CD4-positive, alpha-beta T cell treated with Interleukin-4 for 4 hours (primary cell): ENCODE data around the gene KIF15.

Experiments
- DNase-seq: peaks from one replicate; pipeline ENCODE4 v3.0.0-alpha.2; 2020

The KIF15 gene

GRCh38 chr3:44885618-44886017 is 124.0 kb downstream of the KIF15 start:
- no peak for DNase-seq

- DNase-seq, result no peak
Measured at GRCh38 chr3:44886561-44886960, 125.0 kb downstream of the KIF15 start.

- DNase-seq, result no peak
Measured at GRCh38 chr3:44887101-44887500, 125.5 kb downstream of the KIF15 start.

GRCh38 chr3:44890258-44890657 is 128.7 kb downstream of the KIF15 start:
- DNase-seq, result no peak

GRCh38 chr3:44890852-44891251 is 129.3 kb downstream of the KIF15 start:
- no peak for DNase-seq

GRCh38 chr3:44892689-44893088 is 131.1 kb downstream of the KIF15 start:
- DNase-seq, result no peak

- no peak for DNase-seq
Measured at GRCh38 chr3:44893097-44893496, 131.5 kb downstream of the KIF15 start.

GRCh38 chr3:44894485-44894884 is 132.9 kb downstream of the KIF15 start:
- DNase-seq, result no peak

DNA sequence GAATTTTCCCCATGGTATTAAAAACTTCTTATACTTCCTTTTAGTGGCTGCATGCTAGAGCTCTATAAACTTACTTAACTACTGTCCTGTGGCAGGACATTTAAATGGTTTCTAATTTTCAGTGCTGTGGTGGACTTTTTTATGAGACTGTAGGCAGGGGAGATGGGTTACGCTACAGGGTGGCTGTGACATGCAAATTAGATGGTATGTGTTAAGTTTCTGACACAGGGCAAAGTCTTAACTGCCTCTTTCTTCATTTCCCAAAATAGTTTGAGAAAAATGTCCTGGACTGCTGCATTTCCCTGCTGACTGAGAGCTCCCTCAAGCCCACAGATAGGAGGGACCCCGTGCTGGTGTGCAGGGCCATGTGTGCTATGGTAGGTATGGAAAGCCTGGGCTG is 134.8 kb downstream of the KIF15 start:
- no peak for DNase-seq

- DNase-seq, result no peak
Measured at GRCh38 chr3:44899683-44900367, 138.2 kb downstream of the KIF15 start.

- DNase-seq, result no peak
Measured at GRCh38 chr3:44902628-44903027, 141.0 kb downstream of the KIF15 start.
